ENCODE measurements around the gene ITGB5.

DNA sequence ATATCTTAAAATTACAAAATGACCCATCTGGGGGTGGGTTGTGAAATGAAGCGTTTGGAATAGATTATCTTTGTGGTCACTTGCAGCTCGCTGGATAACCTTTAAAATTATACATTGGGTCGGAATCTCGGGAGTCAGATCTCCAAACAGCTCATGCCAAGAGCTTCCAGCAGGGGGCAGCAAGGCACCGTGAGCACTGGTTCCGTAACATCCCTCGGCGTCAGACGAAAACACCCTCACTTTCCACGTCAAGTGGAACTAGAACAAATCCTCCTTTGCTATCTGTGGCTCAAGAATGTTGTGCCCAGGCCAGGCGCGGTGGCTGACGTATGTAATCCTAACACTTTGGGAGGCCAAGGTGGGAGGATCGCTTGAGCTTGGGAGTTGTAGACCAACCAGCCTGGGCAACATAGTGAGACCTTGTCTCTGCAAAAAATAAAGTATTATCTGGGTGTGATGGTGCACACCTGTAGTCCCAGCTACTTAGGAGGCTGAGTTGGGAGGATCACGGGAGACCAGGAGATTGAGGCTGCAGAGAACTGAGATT, 125.8 kb downstream of the ITGB5 start:
- TF ChIP-seq CTCF (IDR thresholded peaks at IDR 0.05; ENCODE audit: low read depth, low read length) (peak; percentile 94), EZH2phosphoT487 (IDR thresholded peaks at IDR 0.05; ENCODE audit: low read depth) (no peak)
